Activated CD4-positive, alpha-beta T cell treated with anti-CD3 and anti-CD28 coated beads for 1 hour (primary cell): ENCODE data around the gene TAF6.

ENCODE experiments used
- DNase-seq: peaks from one replicate; pipeline ENCODE4 v3.0.0-alpha.2; 2020

Gene TAF6

GRCh38 chr7:100119970-100120732 lies 993 bp upstream of the TAF6 start:
- DNase-seq, result peak; percentile 51

DNA sequence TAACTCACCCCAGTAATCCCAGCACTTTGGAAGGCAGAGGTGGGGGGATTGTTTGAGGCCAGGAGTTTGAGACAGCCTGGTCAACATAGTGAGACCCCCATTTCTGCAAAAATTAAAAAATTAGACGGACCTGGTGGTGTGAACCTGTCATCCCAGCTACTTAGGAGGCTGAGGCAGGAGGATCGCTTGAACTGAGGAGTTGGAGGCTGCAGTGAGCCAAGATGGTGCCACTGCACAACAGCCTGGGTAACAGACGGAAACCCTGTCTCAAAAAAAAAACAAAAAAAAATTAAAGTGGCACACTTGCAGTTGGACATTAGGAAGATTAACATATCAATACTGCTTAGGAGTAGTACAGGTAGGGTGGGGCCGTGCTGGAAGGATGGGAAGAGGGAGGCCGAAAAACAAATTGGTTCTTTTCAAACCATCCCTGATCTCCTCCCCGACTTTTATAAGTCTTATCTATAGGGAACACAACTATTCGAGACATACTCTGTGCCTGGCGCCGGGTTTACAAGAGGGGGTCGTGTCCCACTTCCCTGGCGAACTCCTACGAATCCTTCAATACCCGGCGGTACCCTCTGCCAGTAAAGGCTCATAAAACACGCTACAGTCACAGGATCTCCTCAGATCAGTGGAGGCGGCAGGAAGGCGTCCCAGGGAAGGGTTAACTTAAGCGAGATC lies 628 bp downstream of the TAF6 start:
- DNase-seq, result no peak

DNA sequence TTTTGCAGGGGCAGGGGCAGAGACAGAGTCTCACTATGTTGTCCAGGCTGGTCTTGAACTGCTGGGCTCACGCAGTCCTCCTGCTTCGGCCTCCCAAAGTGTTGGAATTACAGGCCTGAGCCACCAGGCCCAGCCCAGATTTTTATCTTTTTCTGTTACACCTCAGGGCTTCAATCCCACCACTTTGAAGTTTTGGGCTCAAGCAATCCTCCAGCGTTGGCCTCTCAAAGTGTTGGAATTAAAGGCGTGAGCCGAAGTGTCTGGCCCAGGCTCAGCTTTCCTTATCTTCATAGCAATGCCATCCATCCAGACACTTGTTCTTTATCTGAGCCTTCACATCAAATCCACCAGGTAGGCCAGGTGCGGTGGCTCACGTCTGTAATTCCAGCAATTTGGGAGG lies 4.1 kb downstream of the TAF6 start:
- no peak for DNase-seq

DNA sequence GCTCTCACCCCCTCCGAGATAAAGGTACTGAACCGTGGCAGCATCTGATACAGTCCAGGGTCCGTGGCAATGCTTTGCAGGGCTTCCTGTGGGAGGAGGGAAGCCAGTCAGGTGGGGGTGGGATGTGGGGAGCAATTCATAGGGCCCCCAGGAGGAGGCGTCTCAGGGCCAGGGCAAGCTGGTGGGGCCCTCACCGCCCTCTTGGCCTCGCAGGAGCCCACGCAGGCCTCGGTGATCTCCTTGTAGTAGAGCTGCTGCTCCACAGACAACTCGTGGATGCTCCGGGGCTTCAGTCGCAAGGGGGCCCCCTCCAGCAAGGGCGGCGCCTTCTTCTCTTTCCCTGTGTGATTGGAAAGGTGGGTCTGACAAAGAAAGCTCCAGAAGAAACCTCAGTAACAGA lies 7.2 kb downstream of the TAF6 start:
- no peak for DNase-seq

- DNase-seq, result no peak
Observed at GRCh38 chr7:100111156-100111555, 8.0 kb downstream of the TAF6 start.

GRCh38 chr7:100109521-100110163 lies 9.5 kb downstream of the TAF6 start:
- no peak for DNase-seq

GRCh38 chr7:100107890-100108289 lies 11.3 kb downstream of the TAF6 start:
- no peak for DNase-seq

- no peak for DNase-seq
Observed at GRCh38 chr7:100107125-100107737, 11.9 kb downstream of the TAF6 start.

DNA sequence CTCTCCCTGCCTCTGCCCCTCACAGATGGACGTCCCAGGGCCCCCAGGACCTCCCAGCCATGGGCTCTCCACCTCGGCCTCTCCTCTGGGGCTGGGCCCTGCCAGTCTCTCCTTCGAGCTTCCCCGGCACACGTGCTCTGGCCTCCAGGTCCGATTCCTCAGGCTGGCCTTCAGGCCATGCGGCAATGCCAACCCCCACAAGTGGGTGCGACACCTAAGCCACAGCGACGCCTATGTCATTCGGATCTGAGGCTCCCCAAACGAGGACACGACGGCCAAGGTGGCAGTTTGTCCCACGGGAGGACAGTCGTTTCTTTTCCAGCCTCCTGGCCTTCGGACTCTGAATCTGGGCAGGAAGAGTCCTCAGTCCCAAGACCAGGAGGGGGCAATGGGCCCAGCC lies 12.5 kb downstream of the TAF6 start:
- no peak for DNase-seq

DNA sequence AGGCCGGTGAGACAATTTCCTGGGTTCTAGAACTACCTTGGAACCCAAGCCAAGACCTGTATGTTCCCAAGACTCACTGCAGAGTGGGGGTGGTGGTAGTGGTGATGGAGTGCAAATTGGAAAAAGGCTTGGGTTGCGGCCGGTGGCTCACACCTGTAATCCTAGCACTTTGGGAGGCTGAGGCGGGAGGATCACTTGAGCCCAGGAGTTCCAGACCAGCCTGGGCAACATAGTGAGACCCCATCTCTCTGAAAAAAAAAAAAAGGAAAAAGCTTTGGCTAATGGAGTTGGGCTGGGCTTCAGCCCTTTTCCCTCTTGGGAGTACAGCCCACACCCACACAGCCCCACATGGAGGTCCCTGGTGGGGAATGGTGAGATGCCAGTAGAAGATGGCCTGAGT lies 13.6 kb downstream of the TAF6 start:
- DNase-seq, result no peak

DNA sequence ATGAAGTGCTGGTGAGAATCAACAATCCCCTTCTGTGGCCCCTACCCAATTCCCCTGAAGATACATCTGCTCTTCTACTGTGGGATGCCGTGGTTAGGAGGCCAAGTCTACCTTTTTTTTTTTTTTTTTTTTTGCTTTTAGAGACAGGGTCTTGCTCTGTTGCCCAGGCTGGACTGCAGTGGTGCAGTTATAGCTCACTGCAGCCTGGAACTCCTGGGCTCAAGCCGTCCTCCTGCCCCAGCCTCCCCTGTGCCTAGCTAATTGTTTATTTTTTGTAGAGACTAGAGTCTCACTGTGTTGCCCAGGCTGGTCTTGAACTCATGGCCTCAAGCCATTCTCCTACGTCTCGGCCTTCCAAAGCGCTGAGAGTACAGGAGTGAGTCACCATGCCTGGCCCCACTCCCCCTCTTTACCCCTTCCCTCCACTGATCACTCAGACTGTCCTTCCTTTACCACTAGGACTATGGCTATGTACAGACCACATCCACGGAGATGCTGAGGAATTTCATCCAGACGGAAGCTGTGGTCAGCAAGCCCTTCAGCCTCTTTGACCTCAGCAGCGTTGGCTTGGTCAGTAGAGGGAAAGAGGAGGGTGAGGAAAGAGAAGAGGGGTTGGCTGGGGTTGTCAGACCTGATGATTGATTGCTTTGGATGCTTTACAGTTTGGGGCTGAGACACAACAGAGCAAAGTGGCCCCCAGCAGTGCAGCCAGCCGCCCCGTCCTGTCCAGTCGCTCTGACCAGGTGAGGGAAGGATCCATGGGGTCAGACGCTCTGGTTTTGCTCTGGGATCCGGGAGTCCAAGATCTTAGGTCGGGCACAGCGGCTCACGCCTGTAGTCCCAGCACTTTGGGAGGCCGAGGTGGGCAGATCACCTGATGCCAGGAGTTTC lies 16.0 kb downstream of the TAF6 start:
- DNase-seq, result no peak

GRCh38 chr7:100101016-100101862 lies 17.9 kb downstream of the TAF6 start, which contains the start of the genes AP4M1 and MCM7:
Gene AP4M1, plus strand, starts transcription at chr7:100101643. Its CDS starts 72 bp downstream, at chr7:100101715.
Gene MCM7, minus strand, starts transcription at chr7:100101397. Its CDS starts 103 bp downstream, at chr7:100101294.
- DNase-seq, result peak; percentile 90

DNA sequence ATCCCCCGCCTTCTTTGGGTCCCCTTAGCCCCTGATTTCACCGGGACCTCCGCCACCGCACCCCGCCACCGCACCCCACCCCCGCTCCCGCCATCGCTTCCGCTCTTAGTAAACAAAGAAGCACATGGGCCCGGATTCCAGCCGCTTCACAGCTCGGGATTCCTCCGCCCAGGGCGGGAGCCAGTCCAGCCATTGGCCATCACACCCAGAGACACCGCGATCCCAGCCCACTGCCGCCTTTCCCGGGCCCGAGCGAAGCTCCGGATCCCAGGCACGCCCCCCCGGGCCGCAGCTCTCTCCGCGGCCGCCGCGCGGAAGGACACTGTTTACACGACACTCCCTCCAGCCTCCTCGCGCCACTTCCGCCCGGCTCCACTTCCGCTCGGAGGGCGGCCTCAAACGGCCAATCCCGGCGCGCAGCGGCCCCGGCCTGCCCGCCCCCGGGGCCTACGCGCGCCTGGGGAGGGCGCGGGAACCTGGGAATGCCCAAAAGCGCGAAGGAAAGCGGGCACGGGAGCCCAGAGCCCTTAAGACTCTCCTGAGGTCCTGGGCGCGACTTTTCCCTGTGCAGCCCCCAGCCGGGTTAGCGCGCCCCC lies 18.6 kb downstream of the TAF6 start:
- peak; percentile 79 for DNase-seq

GRCh38 chr7:100099452-100099851 lies 19.7 kb downstream of the TAF6 start:
- no peak for DNase-seq

GRCh38 chr7:100098913-100099312 lies 20.2 kb downstream of the TAF6 start:
- DNase-seq, result no peak

DNA sequence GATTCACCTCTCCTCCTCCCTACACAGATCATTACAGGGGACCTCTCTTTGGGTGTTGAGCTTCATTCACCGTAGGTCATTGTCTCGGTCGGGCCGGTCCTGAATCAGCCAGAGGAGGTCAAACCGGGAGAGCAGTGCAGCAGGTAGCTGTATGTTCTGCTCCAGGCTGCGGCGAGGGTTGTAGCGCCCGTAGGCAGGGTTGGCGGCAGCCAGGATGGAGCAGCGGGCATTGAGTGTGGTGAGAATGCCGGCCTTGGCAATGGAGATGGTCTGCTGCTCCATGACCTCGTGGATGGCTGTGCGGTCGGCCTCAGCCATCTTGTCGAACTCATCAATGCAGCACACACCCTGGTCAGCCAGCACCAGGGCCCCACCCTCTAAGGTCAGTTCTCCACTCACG lies 23.5 kb downstream of the TAF6 start:
- DNase-seq, result no peak

- DNase-seq, result no peak
Observed at GRCh38 chr7:100095289-100095688, 23.9 kb downstream of the TAF6 start.

DNA sequence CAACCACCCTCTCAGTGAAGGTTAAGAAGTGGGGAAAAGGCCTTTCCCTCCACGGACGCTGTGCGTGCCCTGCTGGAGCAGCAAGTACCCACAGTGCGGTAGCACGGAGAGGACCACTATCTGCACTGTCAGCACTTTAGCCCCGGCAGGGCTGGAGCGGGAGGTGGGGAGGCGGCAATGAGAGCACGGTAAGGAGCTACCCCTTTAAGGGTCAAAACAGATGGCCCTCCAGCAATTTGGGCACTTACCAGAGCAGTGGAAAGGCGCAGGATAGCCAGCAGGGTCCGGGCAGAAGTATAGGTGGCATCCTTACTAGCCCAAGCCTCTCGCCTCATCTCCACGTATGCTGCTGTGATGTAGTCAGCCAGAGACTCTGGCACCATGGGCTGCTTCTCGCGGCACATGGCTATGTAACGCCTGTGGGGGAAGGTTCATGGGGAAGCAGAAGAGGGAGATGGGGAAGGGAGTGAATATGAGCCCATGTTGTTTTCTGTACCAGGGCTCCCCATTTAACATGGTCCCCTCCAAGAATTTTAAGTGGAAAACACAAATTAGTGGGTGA lies 25.2 kb downstream of the TAF6 start:
- no peak for DNase-seq

GRCh38 chr7:100093498-100093897 lies 25.7 kb downstream of the TAF6 start:
- no peak for DNase-seq

GRCh38 chr7:100093054-100093453 lies 26.1 kb downstream of the TAF6 start:
- DNase-seq, result no peak
